ENCODE results near the gene RNF187. TPM values are rescaled to one million over a fixed set of nuclear protein-coding genes. Genes with fewer than 3 reads are reported as not detected.

Gene RNF187
- total RNA-seq (2014; rRNA removed; shearing (Covaris generic)), result 38.4 and 49.7 TPM in 2 replicates

DNA sequence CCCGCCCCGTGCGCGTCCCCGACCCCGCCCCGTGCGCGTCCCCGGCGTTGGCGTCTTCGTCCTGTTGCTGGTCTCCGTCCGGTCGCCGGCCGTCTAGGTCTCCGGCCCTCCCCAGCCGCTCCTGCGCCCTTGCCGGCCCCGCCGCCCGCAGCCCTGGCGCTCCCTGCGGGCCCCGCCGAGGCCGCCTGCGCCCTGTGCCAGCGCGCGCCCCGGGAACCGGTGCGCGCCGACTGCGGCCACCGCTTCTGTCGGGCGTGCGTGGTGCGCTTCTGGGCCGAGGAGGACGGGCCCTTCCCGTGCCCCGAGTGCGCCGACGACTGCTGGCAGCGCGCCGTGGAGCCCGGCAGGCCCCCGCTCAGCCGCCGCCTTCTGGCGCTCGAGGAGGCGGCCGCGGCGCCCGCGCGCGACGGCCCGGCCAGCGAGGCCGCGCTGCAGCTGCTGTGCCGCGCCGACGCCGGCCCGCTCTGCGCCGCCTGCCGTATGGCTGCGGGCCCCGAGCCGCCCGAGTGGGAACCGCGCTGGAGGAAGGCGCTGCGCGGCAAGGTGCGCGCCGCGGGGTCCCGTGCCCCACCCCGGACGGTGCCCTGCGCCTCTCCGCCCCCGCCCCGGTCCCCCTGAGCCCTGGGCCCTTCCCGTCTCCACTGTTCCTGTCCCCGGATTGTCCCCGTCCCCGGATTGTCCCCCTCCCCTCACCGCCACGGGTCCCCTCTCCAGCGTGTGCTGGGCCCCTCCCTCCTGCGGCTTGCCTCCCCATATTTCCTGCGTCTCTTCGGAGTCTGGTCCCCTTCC lies at the start of gene RNF187:
Gene RNF187, plus strand, starts transcription at position 47 of the 789 bp plus-strand sequence.
- no peak for DNase-seq (ENCODE audit: low read depth)

GRCh38 chr1:228437424-228437962 lies 49.7 kb upstream of the RNF187 start:
- no peak for DNase-seq (ENCODE audit: low read depth)

DNA sequence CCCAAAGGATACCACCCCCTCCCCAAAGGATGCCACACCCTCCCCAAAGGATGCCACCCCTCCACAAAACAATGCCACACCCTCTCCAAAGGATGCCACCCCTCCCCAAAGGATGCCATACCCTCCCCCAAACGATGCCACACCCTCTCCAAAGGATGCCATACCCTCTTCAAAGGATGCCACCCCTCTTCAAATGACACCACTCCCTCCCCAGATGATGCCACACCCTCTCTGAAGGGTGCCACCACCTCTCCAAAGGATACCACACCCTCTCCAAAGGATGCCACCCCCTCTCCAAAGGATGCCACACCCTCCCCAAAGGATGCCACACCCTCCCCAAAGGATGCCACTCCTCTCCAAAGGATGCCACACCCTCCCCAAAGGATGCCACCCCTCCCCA lies 48.9 kb upstream of the RNF187 start:
- no peak for DNase-seq (ENCODE audit: low read depth)

- no peak for DNase-seq (ENCODE audit: low read depth)
Measured at GRCh38 chr1:228440761-228441500, 46.3 kb upstream of the RNF187 start.

DNA sequence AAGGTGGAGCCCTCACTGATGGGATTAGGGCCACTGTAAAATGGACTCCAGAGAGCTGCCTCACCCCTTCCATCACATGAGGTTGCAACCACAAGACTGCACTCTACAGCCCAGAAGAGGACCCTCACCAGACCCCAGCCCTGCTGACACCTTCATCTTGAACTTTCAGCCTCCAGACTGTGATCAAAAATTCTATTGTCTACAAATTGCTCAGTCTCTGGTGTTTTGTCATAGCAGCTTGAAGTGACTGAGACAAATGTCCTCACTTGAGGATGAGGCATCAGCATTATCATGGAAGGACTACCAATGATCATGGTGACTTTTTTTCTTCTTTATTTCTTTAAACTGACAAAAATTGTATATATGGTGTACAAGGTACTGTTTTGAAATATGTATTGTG lies 43.8 kb upstream of the RNF187 start:
- no peak for DNase-seq (ENCODE audit: low read depth)

DNA sequence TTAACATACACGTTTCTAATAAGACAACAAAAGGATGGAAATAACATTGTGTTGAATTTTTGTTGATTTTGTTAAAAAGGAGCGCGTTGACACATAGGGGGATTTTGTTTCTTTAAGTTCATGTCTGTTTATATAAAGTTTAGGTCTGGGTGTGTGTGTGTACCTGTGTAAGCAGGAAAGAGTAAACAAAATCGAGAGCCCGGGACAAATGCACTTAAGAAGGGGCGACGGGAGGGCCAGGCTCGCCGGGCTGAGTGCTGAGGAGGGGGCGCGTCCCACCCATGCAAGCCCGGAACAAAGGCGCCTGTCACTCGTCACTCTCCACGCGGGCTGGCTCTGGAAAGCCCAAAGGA lies 41.7 kb upstream of the RNF187 start:
- no peak for DNase-seq (ENCODE audit: low read depth)

DNA sequence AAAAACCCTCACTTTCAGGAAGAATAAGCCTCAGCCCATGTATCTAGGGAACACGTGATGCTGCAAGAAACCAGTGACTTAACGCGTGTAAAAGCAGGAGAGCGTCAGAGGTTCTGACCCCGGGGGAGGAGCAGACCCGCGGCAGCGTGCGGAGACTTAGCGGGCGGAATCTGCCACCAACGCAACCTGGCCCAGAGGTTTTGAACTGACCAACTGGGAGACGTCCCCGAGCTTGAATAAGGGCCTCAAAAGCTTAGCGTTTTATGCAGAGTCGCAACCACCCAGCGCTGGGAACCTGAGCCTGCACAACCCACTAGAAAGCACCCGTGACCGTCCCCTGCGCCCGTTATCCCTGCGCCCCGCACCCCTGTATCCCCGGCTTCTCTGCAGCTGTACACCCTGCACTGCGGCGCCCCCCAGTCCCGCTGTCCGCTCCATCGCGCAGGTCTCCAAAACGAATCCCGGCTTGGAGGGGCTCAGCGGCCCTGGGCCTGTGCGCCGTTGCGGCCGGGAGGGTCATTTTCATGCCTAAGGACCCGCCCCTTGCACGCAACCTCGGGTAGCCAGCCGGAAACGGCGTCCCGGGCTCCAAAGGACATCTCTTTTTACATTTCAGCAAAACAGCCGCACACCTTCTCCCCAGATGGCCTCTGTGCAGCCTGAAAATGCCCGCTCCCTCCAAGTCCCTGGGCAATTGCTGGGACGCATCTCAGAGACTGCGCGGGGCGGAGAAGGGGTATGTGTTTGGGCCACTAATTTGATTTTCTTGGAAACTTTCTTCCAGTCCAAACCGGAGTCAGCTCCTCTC lies 41.1 kb upstream of the RNF187 start:
- no peak for DNase-seq (ENCODE audit: low read depth)

- no peak for DNase-seq (ENCODE audit: low read depth)
Measured at GRCh38 chr1:228446852-228447251, 40.3 kb upstream of the RNF187 start.

DNA sequence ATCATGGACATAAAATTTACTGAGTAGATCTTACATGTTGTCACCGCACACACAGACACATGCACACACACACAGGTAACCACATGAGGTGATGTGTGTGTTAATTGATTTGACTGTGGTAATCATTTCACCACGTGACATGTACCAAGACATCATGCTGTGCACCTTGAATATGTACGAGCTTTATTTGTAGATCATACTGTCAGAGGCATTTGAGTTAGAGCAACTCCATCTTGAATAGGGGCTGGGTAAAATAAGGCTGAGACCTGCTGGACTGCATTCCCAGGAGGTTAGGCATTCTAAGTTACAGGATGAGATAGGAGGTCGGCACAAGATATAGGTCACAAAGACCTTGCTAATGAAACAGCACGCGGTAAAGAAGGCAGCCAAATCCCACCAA lies 38.8 kb upstream of the RNF187 start:
- no peak for DNase-seq (ENCODE audit: low read depth)

GRCh38 chr1:228450200-228450599 lies 37.0 kb upstream of the RNF187 start:
- DNase-seq (ENCODE audit: low read depth), result no peak

DNA sequence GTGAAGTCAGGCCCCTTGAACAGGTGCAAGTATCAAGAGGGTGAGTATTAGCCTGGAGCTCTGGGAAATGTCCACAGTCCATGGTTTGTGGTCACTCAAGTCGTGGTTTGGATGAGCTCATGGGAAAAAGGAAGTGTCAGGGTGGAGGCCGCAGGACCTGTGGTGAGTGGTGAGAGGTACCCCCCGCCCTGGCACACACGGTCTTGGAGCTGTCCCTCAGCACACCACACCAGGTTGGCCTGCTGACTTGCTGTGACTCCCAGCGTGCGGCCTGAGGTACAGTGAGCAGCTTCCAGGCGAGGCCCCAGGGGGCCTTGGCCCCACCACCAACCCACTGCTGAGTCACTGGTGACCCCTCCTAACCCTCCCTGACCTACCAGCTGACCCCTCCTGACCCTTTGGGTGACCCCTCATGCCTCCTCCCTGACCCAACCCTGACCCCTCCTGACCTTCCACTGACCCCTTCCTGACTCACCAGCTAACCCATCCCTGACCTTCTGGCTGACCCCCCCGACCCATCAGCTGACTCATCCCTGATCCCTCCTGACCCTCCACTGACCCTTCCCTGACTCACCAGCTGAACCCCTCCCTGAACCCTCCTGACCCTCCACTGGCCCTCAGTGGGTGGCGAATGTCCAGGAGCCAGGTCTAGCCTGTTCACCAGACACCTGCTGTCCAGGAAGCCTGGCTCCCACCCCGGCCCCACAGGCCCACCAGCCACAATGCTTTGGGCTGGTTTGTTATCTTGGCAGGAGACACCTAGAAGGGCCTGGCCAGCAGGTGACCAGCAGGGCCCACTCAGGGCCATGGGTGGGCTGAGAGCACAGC lies 34.8 kb upstream of the RNF187 start:
- peak; percentile 84 for DNase-seq (ENCODE audit: low read depth)

GRCh38 chr1:228453022-228453560 lies 34.1 kb upstream of the RNF187 start:
- peak; percentile 22 for DNase-seq (ENCODE audit: low read depth)

DNA sequence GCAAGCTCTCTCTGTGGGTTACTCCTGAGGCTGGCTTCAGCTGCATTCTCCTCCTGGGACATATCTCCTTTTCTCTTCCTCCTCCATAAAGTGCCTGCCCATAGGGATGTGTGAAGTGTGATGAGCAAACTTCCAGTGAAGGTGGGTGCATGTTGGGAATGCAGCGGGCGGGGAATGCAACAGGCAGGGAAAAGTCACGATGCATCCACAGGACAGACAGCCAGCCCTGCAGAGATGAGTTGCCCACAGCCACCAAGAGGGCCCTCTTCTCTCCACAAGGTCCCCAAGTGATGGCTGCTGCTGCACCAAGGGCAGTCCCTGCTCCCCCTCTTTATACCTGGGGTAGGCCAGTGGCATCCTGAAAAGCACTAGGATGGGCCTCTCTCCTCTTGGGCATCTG lies 33.6 kb upstream of the RNF187 start:
- DNase-seq (ENCODE audit: low read depth), result no peak

- no peak for DNase-seq (ENCODE audit: low read depth)
Measured at GRCh38 chr1:228454238-228454637, 32.9 kb upstream of the RNF187 start.

DNA sequence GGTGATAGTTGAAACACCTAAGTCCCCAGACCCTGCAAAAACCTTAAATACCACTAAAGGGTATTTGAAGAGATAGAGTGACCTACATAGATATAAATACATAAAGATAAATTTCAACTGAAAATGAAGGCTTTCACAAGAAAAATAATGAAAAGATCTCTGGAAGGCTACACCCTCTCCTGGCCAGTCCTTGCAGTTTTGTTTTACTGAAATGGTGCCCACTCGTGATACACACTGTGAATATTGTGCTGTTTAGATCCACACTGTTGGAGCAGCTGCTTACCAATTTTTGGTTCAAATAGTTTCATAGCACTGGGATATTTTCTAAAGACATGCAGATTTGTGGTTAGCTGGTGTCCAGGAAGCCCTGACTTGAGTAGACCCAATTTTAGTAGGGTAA lies 31.5 kb upstream of the RNF187 start:
- DNase-seq (ENCODE audit: low read depth), result no peak

GRCh38 chr1:228456252-228457016 lies 30.7 kb upstream of the RNF187 start:
- no peak for DNase-seq (ENCODE audit: low read depth)

DNA sequence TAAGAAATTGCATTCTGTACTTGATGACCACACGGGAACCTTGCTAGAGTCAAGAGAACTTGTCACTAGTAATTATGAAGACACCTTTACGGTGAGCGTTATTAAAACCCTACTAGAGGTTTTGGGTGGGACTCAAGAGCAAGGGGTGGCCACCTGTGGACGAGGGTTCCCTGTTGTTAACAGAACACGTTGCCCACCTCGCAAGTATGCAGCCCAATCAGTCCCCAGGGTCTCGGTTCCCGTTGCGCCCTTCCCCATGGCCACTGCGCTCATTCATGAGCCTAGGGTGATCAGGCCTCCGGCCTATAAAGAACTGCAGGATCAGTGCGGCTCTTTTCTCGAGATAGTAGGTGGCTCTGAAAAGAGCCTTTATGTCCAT lies 30.2 kb upstream of the RNF187 start:
- DNase-seq (ENCODE audit: low read depth), result no peak

DNA sequence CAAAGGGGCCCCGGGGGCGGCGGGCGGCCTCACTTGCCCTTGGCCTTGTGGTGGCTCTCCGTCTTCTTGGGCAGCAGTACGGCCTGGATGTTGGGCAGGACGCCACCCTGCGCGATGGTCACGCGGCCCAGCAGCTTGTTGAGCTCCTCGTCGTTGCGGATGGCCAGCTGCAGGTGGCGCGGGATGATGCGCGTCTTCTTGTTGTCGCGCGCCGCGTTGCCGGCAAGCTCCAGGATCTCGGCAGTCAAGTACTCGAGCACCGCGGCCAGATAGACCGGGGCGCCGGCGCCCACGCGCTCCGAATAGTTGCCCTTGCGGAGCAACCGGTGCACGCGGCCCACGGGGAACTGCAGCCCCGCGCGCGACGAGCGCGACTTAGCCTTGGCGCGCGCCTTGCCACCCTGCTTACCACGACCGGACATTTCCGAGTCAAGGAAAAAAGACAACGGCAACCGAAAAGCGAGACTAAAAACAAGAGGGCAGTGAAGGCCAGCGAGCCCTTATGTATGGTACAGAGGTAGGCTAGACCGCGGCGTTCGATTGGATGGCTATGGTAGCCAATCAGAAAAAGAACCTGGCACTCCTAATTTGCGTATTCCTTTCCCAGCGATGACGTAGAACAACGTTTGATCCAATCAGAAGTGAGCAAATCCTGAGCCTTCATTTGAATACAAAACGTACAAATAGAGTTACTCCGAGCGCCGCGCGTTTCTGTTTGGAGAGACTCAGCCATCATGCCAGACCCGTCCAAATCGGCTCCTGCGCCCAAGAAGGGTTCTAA lies 29.6 kb upstream of the RNF187 start:
- peak; percentile 98 for DNase-seq (ENCODE audit: low read depth)
